ENCODE results near the gene WFDC1. TPM values are rescaled to one million over a fixed set of nuclear protein-coding genes. Genes with fewer than 3 reads are reported as not detected.

The WFDC1 gene
- total RNA-seq, 2 donors from 2014 or later: 0.15 TPM; not detected in 1

GRCh38 chr16:84329016-84329415 lies 34.3 kb downstream of the WFDC1 start:
- H3K4me3 ChIP-seq (ENCODE audit: low read length): no peak overlapping the region
- no peaks in the 10 kb centered on the region for H3K9me3 ChIP-seq (ENCODE audit: control insufficient read depth, low read length)
- TF ChIP-seq, protein P1, sequence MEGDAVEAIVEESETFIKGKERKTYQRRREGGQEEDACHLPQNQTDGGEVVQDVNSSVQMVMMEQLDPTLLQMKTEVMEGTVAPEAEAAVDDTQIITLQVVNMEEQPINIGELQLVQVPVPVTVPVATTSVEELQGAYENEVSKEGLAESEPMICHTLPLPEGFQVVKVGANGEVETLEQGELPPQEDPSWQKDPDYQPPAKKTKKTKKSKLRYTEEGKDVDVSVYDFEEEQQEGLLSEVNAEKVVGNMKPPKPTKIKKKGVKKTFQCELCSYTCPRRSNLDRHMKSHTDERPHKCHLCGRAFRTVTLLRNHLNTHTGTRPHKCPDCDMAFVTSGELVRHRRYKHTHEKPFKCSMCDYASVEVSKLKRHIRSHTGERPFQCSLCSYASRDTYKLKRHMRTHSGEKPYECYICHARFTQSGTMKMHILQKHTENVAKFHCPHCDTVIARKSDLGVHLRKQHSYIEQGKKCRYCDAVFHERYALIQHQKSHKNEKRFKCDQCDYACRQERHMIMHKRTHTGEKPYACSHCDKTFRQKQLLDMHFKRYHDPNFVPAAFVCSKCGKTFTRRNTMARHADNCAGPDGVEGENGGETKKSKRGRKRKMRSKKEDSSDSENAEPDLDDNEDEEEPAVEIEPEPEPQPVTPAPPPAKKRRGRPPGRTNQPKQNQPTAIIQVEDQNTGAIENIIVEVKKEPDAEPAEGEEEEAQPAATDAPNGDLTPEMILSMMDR (conservative IDR thresholded peaks at IDR 0.05): no peak
- 96 to 98% methylated on average over 7 to 8 of the region's 8 CpGs for WGBS, 2 experiments (ENCODE audit: insufficient coverage in 1 of 2, insufficient read length in 1 of 2)
- Mint-ChIP-seq H3K4me3 (no peak overlapping the region), H3K4me1 (peaks cover 6% of the 10 kb centered on the region), H3K36me3 (ENCODE audit: low read depth) (no peaks in the 10 kb centered on the region), H3K27ac (no peak overlapping the region), H3K27me3 (ENCODE audit: insufficient read depth) (peaks cover 1% of the 10 kb centered on the region), H3K9me3 (no peaks in the 10 kb centered on the region)
- peaks cover 8% of the 10 kb centered on the region for H3K27me3 ChIP-seq (ENCODE audit: control insufficient read depth, insufficient read depth, low read length, poor library complexity, severe bottlenecking)
- no peaks in the 10 kb centered on the region for H3K36me3 ChIP-seq (ENCODE audit: control insufficient read depth, insufficient read depth, low read length)
- no peak overlapping the region for H3K27ac ChIP-seq (ENCODE audit: low read depth, low read length)
- H3K4me1 ChIP-seq (ENCODE audit: control insufficient read depth, insufficient read depth, low read length): no peaks in the 10 kb centered on the region
- no peak overlapping the region for H3K9ac ChIP-seq (ENCODE audit: extremely low read depth, low read length, poor library complexity, severe bottlenecking)
- DNase-seq: peak; percentile 28

DNA sequence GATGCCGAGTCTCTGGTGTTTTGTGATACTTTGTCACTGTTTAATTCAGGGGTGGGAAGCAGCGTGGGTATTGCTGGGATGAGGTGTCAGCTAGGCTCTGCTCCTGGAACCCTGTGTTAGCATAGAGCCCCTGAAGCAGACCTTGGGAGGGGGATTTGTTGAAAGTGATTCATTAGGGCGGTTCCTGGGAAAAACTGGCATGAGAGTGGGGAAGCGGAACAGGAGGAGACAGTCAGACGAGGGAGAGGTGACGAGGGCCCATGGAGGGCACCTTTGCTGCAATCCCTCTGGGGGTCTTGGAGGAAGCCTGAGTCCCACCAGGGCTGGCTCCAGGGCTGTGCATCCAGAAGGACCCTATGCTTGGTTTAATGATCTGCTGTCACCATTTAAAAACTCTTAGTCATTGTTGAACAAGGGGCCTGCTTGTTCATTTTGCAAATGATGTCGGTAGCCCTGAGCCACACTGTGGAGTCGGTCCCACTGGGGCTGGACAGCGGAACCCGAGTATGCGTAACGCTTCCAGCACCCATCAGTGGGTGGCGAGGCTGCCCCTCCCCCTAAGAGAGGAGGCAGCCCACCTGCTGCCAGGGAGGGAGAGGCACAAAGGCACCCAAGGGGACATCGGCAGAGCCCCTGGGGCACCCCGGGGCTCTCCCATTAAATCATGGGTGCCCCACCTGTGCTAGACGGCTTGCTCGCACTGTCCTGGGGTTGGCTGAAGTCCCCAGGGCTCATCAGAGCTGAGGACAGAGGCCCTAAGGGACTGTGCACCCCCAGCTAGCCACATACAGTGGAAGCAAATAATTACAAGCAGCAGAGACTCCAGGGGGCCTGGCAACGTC lies 35.4 kb downstream of the WFDC1 start:
- Mint-ChIP-seq H3K4me3 (no peak overlapping the region), H3K9me3 (no peaks in the 10 kb centered on the region), H3K4me1 (peaks cover 6% of the 10 kb centered on the region), H3K36me3 (ENCODE audit: low read depth) (no peaks in the 10 kb centered on the region), H3K27ac (no peak overlapping the region), H3K27me3 (ENCODE audit: insufficient read depth) (peaks cover 1% of the 10 kb centered on the region)
- Histone ChIP-seq H3K36me3 (ENCODE audit: control insufficient read depth, insufficient read depth, low read length) (no peaks in the 10 kb centered on the region), H3K27ac (ENCODE audit: low read depth, low read length) (no peak overlapping the region), H3K9ac (ENCODE audit: extremely low read depth, low read length, poor library complexity, severe bottlenecking) (no peak overlapping the region), H3K4me3 (ENCODE audit: low read length) (no peak overlapping the region), H3K9me3 (ENCODE audit: control insufficient read depth, low read length) (no peaks in the 10 kb centered on the region), H3K27me3 (ENCODE audit: control insufficient read depth, insufficient read depth, low read length, poor library complexity, severe bottlenecking) (peaks cover under 1% of the 10 kb centered on the region), H3K4me1 (ENCODE audit: control insufficient read depth, insufficient read depth, low read length) (no peaks in the 10 kb centered on the region)
- peak; percentile 38 for DNase-seq
- 91 to 93% methylated on average over 12 to 18 of the region's 18 CpGs for WGBS, 2 experiments (ENCODE audit: insufficient coverage in 1 of 2, insufficient read length in 1 of 2)
- TF ChIP-seq, protein P1 (conservative IDR thresholded peaks at IDR 0.05): no peak

GRCh38 chr16:84330685-84331050 lies 36.0 kb downstream of the WFDC1 start:
- H3K27ac ChIP-seq (ENCODE audit: low read depth, low read length): no peak overlapping the region
- Mint-ChIP-seq H3K4me1 (peaks cover 6% of the 10 kb centered on the region), H3K4me3 (no peak overlapping the region), H3K27me3 (ENCODE audit: insufficient read depth) (peaks cover 1% of the 10 kb centered on the region), H3K27ac (no peak overlapping the region), H3K36me3 (ENCODE audit: low read depth) (no peaks in the 10 kb centered on the region), H3K9me3 (no peaks in the 10 kb centered on the region)
- TF ChIP-seq, protein P1 (conservative IDR thresholded peaks at IDR 0.05): no peak
- H3K27me3 ChIP-seq (ENCODE audit: control insufficient read depth, insufficient read depth, low read length, poor library complexity, severe bottlenecking): no peaks in the 10 kb centered on the region
- no peaks in the 10 kb centered on the region for H3K9me3 ChIP-seq (ENCODE audit: control insufficient read depth, low read length)
- no peaks in the 10 kb centered on the region for H3K4me1 ChIP-seq (ENCODE audit: control insufficient read depth, insufficient read depth, low read length)
- DNase-seq: peak; percentile 41
- no peak overlapping the region for H3K9ac ChIP-seq (ENCODE audit: extremely low read depth, low read length, poor library complexity, severe bottlenecking)
- no peaks in the 10 kb centered on the region for H3K36me3 ChIP-seq (ENCODE audit: control insufficient read depth, insufficient read depth, low read length)
- WGBS, 2 experiments (ENCODE audit: insufficient coverage in 1 of 2, insufficient read length in 1 of 2): 87% methylated on average over 5 of the region's 5 CpGs; no CpG with 5 or more reads in 1 of the 2 experiments
- H3K4me3 ChIP-seq (ENCODE audit: low read length): no peak overlapping the region

Measured in endodermal cell (in vitro differentiated cells).